A673 (cell line): ENCODE data around the gene DCP1B. TPM values are rescaled to one million over a fixed set of nuclear protein-coding genes. Genes with fewer than 3 reads are reported as not detected.

Experiments used
- Bru-seq: library from RNA; stranded (reverse); fragments of 400-500 nt; gene quantifications from one replicate; lab custom pipeline; 2021; lab: Mats Ljungman, UMichigan
- BruChase-seq, 2 experiments: library from RNA; stranded (reverse); fragments of 400-500 nt; gene quantifications; one replicate each; lab custom pipeline; 2021; lab: Mats Ljungman, UMichigan
- BruUV-seq: library from RNA; stranded (reverse); fragments of 400-500 nt; replicated peaks from 2 replicates; lab custom pipeline; 2021; lab: Mats Ljungman, UMichigan
- CTCF ChIA-PET: fragments of 300-600 bp; sonication (Branson Sonifier 250); formaldehyde crosslinking; loops from one replicate; lab custom pipeline; 2022; ENCODE audit warnings: antibody characterized with exemption; lab: Charles Lee
- POLR2A ChIA-PET: fragments of 300-600 bp; sonication (Branson Sonifier 250); formaldehyde crosslinking; loops from one replicate; lab custom pipeline; 2022; ENCODE audit warnings: antibody characterized with exemption; ENCODE audit not compliant: low non-redundant PET; lab: Charles Lee
- DNase-seq: peaks from one replicate; pipeline ENCODE4 v3.0.0-alpha.2; 2015; ENCODE audit warnings: low spot score
- H3K27ac ChIP-seq: fragments of 200-600 bp; sonication (generic); 2 replicates; pipeline ENCODE4 v1.5.1; 2016; ENCODE audit warnings: mixed run types, low read depth, mild to moderate bottlenecking, mixed read lengths, antibody characterized with exemption, low read length; ENCODE audit not compliant: poor library complexity, severe bottlenecking
- H3K27me3 ChIP-seq: fragments of 200-600 bp; sonication (generic); replicated peaks from 2 replicates; pipeline ENCODE4 v1.6.1; 2017; ENCODE audit warnings: mixed run types, low read depth, mild to moderate bottlenecking, mixed read lengths, antibody characterized with exemption, low read length; ENCODE audit not compliant: insufficient read depth, poor library complexity
- H3K36me3 ChIP-seq: fragments of 200-600 bp; sonication (generic); 2 replicates; pipeline ENCODE4 v1.6.1; 2016; ENCODE audit warnings: mixed run types, mild to moderate bottlenecking, mixed read lengths, antibody characterized with exemption, low read length; ENCODE audit not compliant: insufficient read depth, poor library complexity, severe bottlenecking
- H3K4me1 ChIP-seq: fragments of 200-600 bp; sonication (generic); 2 replicates; pipeline ENCODE4 v1.6.1; 2017; ENCODE audit warnings: mixed run types, mild to moderate bottlenecking, mixed read lengths, antibody characterized with exemption, low read length; ENCODE audit not compliant: insufficient read depth, poor library complexity, severe bottlenecking
- H3K4me3 ChIP-seq: fragments of 200-600 bp; sonication (generic); 2 replicates; pipeline ENCODE4 v1.5.1; 2016; ENCODE audit warnings: low read depth, mixed run types, mild to moderate bottlenecking, mixed read lengths, low read length; ENCODE audit not compliant: poor library complexity, severe bottlenecking
- H3K9me3 ChIP-seq: fragments of 200-600 bp; sonication (generic); 2 replicates; pipeline ENCODE4 v1.6.1; 2016; ENCODE audit warnings: mixed run types, low read depth, mild to moderate bottlenecking, mixed read lengths, antibody characterized with exemption, low read length; ENCODE audit not compliant: poor library complexity, severe bottlenecking
- EZH2 ChIP-seq: fragments of 200-600 bp; sonication (generic); IDR thresholded peaks from 2 replicates; pipeline ENCODE4 v1.6.1; 2017; ENCODE audit warnings: borderline replicate concordance, low read depth, mild to moderate bottlenecking, mixed read lengths, antibody characterized with exemption, low read length; ENCODE audit not compliant: poor library complexity, severe bottlenecking
- intact Hi-C: fragments of 100-400 bp; cut with micrococcal nuclease; formaldehyde crosslinking; loops from one replicate; pipeline ENCODE4 v1.10.0; 2022; ENCODE audit not compliant: unreplicated experiment
- long read RNA-seq: library from polyadenylated mRNA; stranded (forward); transcript quantifications from one replicate; pipeline ENCODE4 v2.0.0, GENCODE V29; 2022
- total RNA-seq: library from RNA; stranded (reverse); gene quantifications from 2 replicates; pipeline ENCODE4 v1.2.3, GENCODE V29; 2021
- TF ChIP-seq, protein P1 (sequence below): fragments of 300-800, 200-600 bp; sonication (generic); conservative IDR thresholded peaks from 2 replicates; pipeline ENCODE4 v1.5.1; 2017; ENCODE audit warnings: low read depth, mild to moderate bottlenecking, antibody characterized with exemption, low read length, moderate library complexity, mixed read lengths

DCP1B gene
- total RNA-seq: 8.8 and 9.7 TPM in 2 replicates
- Bru-seq, nascent RNA: percentile 67 among the genes with signal in this experiment
- BruChase-seq, experiment 1, labeled RNA remaining after a 2-hour chase: percentile 51 among the genes with signal in this experiment
- percentile 43 among the genes with signal in this experiment for BruChase-seq, experiment 2, labeled RNA remaining after a 6-hour chase
- long read RNA-seq, transcript DCP1B-201 (9 exons, 2,086 nt): major isoform, 14 of 19 reads
- long read RNA-seq, partial matches to known transcripts: 1 of 19 reads
- long read RNA-seq, other reads (novel, unspliced or antisense): 0 of 19 reads

DNA sequence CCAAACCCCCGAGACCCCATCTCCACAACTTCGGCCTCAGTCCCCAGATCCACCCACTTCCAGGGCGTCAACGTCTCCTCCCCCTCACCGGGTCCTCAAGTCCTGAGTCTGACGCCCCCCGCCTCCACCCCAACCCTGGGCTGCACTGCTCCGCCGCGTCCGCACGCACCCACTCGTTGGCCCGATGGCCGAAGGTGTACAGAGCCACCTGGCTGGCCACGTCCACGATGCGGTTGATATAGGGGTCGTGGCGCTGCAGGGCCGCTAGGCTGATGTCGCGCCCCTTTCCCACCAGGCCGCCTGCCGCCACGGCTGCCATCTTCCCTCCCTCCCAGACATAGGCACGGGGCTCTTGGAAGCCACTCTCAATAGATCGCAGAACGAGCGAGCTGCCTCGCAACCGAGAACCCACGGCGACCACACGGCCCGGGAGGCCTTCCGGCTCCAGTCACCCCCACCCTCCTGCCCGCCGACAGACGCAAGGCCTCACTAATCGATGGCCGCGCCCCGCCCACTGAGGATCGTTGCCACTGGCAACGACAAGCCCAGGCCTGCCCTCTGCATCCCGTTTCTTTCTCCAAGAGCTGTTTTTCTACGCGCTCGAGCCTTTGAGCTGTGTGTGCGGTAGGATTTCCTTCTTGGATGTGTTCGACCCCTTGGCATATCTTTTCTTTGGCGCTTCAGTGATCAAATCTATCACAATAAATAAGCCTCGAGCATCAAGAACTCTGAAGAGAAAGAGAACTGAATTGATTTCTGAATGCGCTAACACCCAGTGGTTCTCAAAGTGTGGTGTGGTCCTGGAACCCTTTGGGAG is at the start of gene DCP1B:
DCP1B (minus strand) TSS at position 345 of the 817 bp plus-strand sequence; CDS start at position 319, 26 bp downstream.
- Histone ChIP-seq H3K9me3 (no peaks in the 10 kb centered on the region), H3K27me3 (no peaks in the 10 kb centered on the region), H3K36me3 (no peaks in the 10 kb centered on the region), H3K4me3 (peak within 1 kb of the TSS; percentile 96), H3K4me1 (peaks cover 16% of the 10 kb centered on the region), H3K27ac (peak within 1 kb of the TSS; percentile 94)
- POLR2A ChIA-PET: interaction anchor here (0.7 kb wide), 1 partner anchor 131 kb away, joined by 3 read pairs; no protein-coding TSS in a partner anchor
- no peak for TF ChIP-seq EZH2
- TF ChIP-seq, protein P1, sequence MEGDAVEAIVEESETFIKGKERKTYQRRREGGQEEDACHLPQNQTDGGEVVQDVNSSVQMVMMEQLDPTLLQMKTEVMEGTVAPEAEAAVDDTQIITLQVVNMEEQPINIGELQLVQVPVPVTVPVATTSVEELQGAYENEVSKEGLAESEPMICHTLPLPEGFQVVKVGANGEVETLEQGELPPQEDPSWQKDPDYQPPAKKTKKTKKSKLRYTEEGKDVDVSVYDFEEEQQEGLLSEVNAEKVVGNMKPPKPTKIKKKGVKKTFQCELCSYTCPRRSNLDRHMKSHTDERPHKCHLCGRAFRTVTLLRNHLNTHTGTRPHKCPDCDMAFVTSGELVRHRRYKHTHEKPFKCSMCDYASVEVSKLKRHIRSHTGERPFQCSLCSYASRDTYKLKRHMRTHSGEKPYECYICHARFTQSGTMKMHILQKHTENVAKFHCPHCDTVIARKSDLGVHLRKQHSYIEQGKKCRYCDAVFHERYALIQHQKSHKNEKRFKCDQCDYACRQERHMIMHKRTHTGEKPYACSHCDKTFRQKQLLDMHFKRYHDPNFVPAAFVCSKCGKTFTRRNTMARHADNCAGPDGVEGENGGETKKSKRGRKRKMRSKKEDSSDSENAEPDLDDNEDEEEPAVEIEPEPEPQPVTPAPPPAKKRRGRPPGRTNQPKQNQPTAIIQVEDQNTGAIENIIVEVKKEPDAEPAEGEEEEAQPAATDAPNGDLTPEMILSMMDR: no peak
- intact Hi-C loops: no loop called here
- CTCF ChIA-PET: no interaction called here
- DNase-seq: peak; percentile 98
- no TSS peak for BruUV-seq

DNA sequence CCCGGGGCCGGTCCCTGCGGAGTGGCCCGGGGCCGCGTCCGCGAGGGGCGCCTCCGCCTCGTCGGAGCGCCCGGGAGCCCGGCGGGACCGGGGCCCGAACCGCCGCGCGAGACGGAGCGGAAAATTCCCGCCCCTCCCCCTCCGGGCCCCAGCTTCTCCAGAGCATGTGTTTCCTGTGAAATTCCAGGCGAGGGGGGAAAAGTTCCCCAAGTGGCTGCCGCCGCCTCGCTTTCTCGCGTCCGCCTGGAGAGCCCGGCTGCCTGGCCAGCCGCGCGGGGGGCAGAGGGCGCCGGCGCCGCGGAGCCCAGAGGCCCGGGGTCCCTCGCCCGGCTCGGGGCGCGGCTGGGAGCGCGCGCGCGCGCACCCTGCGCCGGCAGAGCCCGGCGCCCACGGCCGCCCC is 49.4 kb upstream of the DCP1B start:
- intact Hi-C loops: loop anchor here (1.0 kb wide), 1 partner anchor 231 kb away; no protein-coding TSS in a partner anchor
- no TSS peak for BruUV-seq
- no peaks in the 10 kb centered on the region for H3K9me3 ChIP-seq
- H3K27ac ChIP-seq: no peak overlapping the region
- no peak for DNase-seq
- H3K4me3 ChIP-seq: peak overlapping the region; percentile 62
- ChIA-PET POLR2A (no interaction called here), CTCF (no interaction called here)
- H3K4me1 ChIP-seq: peaks cover 12% of the 10 kb centered on the region
- H3K27me3 ChIP-seq: peaks cover 42% of the 10 kb centered on the region
- H3K36me3 ChIP-seq: no peaks in the 10 kb centered on the region
- TF ChIP-seq EZH2: no peak
- TF ChIP-seq, protein P1: no peak

DNA sequence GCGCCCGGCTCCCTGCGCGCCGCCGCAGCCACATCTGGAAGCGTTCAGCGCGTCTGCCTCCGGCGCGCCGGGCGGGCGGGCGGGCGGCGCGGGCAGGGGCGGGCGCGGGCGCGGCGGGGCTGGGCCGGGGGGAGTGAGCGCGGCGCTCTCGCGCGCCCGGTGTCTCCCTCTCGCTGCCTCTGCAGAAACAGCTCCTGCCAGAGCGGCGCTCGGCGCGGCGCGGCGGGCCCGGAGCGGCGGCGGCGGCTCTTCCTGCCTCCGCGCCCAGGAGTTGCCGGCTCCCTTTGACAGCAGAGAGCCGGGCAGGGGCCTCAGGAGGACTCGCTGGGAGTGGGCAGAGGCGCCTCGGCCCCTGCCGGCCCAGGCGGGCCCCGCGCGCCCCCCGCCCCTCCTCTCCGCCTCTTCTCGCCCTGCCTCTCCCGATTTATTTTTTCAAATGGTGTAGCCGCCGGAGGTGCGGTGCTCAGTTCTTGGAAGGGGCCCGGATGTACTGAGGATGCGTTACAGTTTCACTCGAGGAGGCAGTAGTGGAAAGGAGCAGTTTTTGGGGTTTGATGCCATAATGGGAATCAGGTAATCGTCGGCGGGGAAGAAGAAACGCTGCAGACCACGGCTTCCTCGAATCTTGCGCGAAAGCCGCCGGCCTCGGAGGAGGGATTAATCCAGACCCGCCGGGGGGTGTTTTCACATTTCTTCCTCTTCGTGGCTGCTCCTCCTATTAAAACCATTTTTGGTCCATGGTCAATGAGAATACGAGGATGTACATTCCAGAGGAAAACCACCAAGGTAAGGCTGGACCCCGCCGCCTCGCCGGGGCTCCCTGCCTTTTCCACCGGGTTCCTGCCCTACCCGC is 48.8 kb upstream of the DCP1B start, which contains the start of gene CACNA1C:
CACNA1C (plus strand) TSS at position 162 of the 853 bp plus-strand sequence; CDS start at position 738, 576 bp downstream.
- CTCF ChIA-PET: interaction anchor here (1.0 kb wide), 1 partner anchor 113 kb away, joined by 5 read pairs; no protein-coding TSS in a partner anchor
- no peak within 1 kb of the TSS for H3K27ac ChIP-seq
- no TSS peak for BruUV-seq

More for the DNA sequence above, 48.8 kb upstream of the DCP1B start, which contains the start of gene CACNA1C:
- intact Hi-C loops: loop anchor here (1.0 kb wide), 1 partner anchor 231 kb away; no protein-coding TSS in a partner anchor
- peak; percentile 71 for DNase-seq
- Histone ChIP-seq H3K9me3 (no peaks in the 10 kb centered on the region), H3K4me1 (peaks cover 8% of the 10 kb centered on the region), H3K4me3 (peak within 1 kb of the TSS; percentile 62), H3K27me3 (peaks cover 46% of the 10 kb centered on the region), H3K36me3 (no peaks in the 10 kb centered on the region)
- TF ChIP-seq, protein P1: no peak; the same call in 1 of the 2 replicates
- TF ChIP-seq EZH2: peak; percentile 39
- POLR2A ChIA-PET: no interaction called here
